Measurements from ENCODE around the gene DOK3. TPM values are rescaled to one million over a fixed set of nuclear protein-coding genes. Genes with fewer than 3 reads are reported as not detected.

DOK3 gene
- total and polyA plus RNA-seq, 2 of the 13 experiments (the other 11 are each of a cell fraction or from before 2014, with no cell fraction given): 1.4 to 1.5 TPM

DNA sequence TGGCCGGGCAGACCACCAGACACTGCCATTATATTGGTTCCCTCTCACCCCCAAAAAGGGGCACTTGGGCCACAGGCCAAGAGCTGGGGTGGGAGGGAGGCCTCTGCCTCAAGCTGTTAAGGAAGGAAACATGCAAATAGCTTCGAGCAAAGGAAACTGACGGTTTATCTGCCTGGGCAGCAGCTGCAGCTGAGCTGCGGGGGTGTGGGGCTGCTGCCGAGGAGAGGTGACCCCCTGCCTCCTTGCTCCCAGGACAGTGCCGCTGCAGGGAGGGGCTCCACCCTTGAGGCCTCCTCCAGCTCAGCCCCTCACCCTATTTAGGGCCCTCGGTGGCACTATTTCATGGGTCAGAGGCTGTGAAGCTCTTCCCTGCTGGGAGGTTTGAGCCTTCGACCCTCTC lies 789 bp downstream of the DOK3 start:
- no peaks in the 10 kb centered on the region for H3K79me2 ChIP-seq (ENCODE audit: insufficient read depth, low read length)
- intact Hi-C loops (cut with micrococcal nuclease; ENCODE audit: unreplicated experiment): no loop called here
- peaks cover 18 to 37% of the 10 kb centered on the region in 2 experiments; a peak in 4 of 5 replicates for H3K36me3 ChIP-seq (replicated peaks in 1 of 2; ENCODE audit: control insufficient read depth in 1 of 2, insufficient read depth in 2 of 2, low read length in 2 of 2)
- H4K20me1 ChIP-seq (ENCODE audit: insufficient read depth, low read length): no peaks in the 10 kb centered on the region
- CTCF ChIA-PET (ENCODE audit: low intra/inter-chr PET ratio, low total read pairs): no interaction called here
- in situ Hi-C loops (cut with HindIII; ENCODE audit: extremely low pct_ligation_motif_present, low pct_unique_long_range_greater_than_20kb): no loop called here
- no peak for TF ChIP-seq EHMT2 (IDR thresholded peaks at IDR 0.05; ENCODE audit: borderline replicate concordance, low read depth, low read length)
- TF ChIP-seq, protein P1, sequence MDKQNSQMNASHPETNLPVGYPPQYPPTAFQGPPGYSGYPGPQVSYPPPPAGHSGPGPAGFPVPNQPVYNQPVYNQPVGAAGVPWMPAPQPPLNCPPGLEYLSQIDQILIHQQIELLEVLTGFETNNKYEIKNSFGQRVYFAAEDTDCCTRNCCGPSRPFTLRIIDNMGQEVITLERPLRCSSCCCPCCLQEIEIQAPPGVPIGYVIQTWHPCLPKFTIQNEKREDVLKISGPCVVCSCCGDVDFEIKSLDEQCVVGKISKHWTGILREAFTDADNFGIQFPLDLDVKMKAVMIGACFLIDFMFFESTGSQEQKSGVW (CRISPR knock-in tag; IDR thresholded peaks at IDR 0.05; ENCODE audit: borderline replicate concordance): no peak
- TF ChIP-seq ZSCAN31 (CRISPR knock-in tag; IDR thresholded peaks at IDR 0.05; ENCODE audit: low read depth): no peak
- TF ChIP-seq, protein P2, sequence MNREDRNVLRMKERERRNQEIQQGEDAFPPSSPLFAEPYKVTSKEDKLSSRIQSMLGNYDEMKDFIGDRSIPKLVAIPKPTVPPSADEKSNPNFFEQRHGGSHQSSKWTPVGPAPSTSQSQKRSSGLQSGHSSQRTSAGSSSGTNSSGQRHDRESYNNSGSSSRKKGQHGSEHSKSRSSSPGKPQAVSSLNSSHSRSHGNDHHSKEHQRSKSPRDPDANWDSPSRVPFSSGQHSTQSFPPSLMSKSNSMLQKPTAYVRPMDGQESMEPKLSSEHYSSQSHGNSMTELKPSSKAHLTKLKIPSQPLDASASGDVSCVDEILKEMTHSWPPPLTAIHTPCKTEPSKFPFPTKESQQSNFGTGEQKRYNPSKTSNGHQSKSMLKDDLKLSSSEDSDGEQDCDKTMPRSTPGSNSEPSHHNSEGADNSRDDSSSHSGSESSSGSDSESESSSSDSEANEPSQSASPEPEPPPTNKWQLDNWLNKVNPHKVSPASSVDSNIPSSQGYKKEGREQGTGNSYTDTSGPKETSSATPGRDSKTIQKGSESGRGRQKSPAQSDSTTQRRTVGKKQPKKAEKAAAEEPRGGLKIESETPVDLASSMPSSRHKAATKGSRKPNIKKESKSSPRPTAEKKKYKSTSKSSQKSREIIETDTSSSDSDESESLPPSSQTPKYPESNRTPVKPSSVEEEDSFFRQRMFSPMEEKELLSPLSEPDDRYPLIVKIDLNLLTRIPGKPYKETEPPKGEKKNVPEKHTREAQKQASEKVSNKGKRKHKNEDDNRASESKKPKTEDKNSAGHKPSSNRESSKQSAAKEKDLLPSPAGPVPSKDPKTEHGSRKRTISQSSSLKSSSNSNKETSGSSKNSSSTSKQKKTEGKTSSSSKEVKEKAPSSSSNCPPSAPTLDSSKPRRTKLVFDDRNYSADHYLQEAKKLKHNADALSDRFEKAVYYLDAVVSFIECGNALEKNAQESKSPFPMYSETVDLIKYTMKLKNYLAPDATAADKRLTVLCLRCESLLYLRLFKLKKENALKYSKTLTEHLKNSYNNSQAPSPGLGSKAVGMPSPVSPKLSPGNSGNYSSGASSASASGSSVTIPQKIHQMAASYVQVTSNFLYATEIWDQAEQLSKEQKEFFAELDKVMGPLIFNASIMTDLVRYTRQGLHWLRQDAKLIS (CRISPR knock-in tag; IDR thresholded peaks at IDR 0.05): no peak
- no peak for TF ChIP-seq HNRNPL (IDR thresholded peaks at IDR 0.05; ENCODE audit: low read depth, low read length)
- TF ChIP-seq, protein P3, sequence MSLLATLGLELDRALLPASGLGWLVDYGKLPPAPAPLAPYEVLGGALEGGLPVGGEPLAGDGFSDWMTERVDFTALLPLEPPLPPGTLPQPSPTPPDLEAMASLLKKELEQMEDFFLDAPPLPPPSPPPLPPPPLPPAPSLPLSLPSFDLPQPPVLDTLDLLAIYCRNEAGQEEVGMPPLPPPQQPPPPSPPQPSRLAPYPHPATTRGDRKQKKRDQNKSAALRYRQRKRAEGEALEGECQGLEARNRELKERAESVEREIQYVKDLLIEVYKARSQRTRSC (CRISPR knock-in tag; IDR thresholded peaks at IDR 0.05; ENCODE audit: low read depth): no peak
- no peak for TF ChIP-seq KLF15 (CRISPR knock-in tag; IDR thresholded peaks at IDR 0.05; ENCODE audit: borderline replicate concordance)
- H3K27ac ChIP-seq (ENCODE audit: extremely low read length, insufficient read depth, low read length): no peak overlapping the region
- DNase-seq (ENCODE audit: low spot score) (no peak), ATAC-seq (no peak), FAIRE-seq (no peak)
- H3K27me3 ChIP-seq (ENCODE audit: control insufficient read depth in 1 of 2, insufficient read depth in 2 of 2, low read length in 2 of 2): no peaks in the 10 kb centered on the region
- no peak overlapping the region for H3K4me3 ChIP-seq (replicated peaks in 1 of 3; ENCODE audit: insufficient read depth in 1 of 3, low read depth in 2 of 3, low read length in 3 of 3)
- POLR2A ChIA-PET: interaction anchor here (2.1 kb wide), 1 partner anchor 13 kb away, joined by 5 read pairs; no protein-coding TSS in a partner anchor
- H3K9me3 ChIP-seq (ENCODE audit: low read length): no peaks in the 10 kb centered on the region
- WGBS (ENCODE audit: low lambda C conversion rate): 81% methylated on average over 4 of the region's 8 CpGs
- H2AFZ ChIP-seq (ENCODE audit: low read length): no peak overlapping the region
- no peak overlapping the region for H3K4me2 ChIP-seq (ENCODE audit: low read depth, low read length)
- no TSS peak for BruUV-seq (replicated peaks)
- peaks cover 2% of the 10 kb centered on the region for H3K4me1 ChIP-seq (ENCODE audit: insufficient read depth, low read length)
- H3K9ac ChIP-seq (ENCODE audit: insufficient read depth, low read depth, low read length): no peak overlapping the region
